GM12878 (cell line): ENCODE results near the gene NDST3. TPM values are rescaled to one million over a fixed set of nuclear protein-coding genes. Genes with fewer than 3 reads are reported as not detected.

Experiments
- CEBPB ChIP-seq, 2 experiments: fragments of 150-350 bp in 1 of 2; IDR thresholded peaks; 2 replicates each; pipeline ENCODE4 v1.6.1; 2012 to 2014; ENCODE audit warnings: low read depth in 2 of 2, low read length in 2 of 2, borderline replicate concordance in 1 of 2, inconsistent platforms in 1 of 2
- CEBPZ ChIP-seq: fragments of 150-350 bp; IDR thresholded peaks from 2 replicates; pipeline ENCODE4 v1.6.1; 2016; ENCODE audit warnings: low read depth, low read length
- CHD4 ChIP-seq: fragments of 200-600 bp; sonication (generic); IDR thresholded peaks from 2 replicates; pipeline ENCODE4 v1.6.1; 2016; ENCODE audit warnings: mild to moderate bottlenecking
- IRF3 ChIP-seq: fragments of 450-650 bp; IDR thresholded peaks from 2 replicates; pipeline ENCODE4 v1.6.1; 2014; ENCODE audit warnings: mild to moderate bottlenecking
- RAD51 ChIP-seq: fragments of 450-650 bp; IDR thresholded peaks from 2 replicates; pipeline ENCODE4 v1.6.1; 2016; ENCODE audit warnings: moderate library complexity, mild to moderate bottlenecking, inconsistent platforms
- RELA ChIP-seq: fragments of 450-650 bp; IDR thresholded peaks from 2 replicates; pipeline ENCODE4 v1.8.0; 2014; ENCODE audit warnings: borderline replicate concordance; ENCODE audit not compliant: partially characterized antibody
- SMARCA5 ChIP-seq: fragments of 450-650 bp; IDR thresholded peaks from 2 replicates; pipeline ENCODE4 v1.6.1; 2017; ENCODE audit warnings: mild to moderate bottlenecking
- STAT3 ChIP-seq: IDR thresholded peaks from 2 replicates; pipeline ENCODE4 v1.6.1; 2011; ENCODE audit warnings: low read depth, low read length, improper control_type of control experiment
- TBL1XR1 ChIP-seq: IDR thresholded peaks from 2 replicates; pipeline ENCODE4 v1.6.1; 2012; ENCODE audit warnings: low read depth, low read length, improper control_type of control experiment
- ZNF207 ChIP-seq: fragments of 450-650 bp; IDR thresholded peaks from 2 replicates; pipeline ENCODE4 v1.6.1; 2014; ENCODE audit warnings: antibody characterized with exemption, mild to moderate bottlenecking, borderline replicate concordance
- ZNF622 ChIP-seq: fragments of 450-650 bp; IDR thresholded peaks from 2 replicates; pipeline ENCODE4 v1.6.1; 2017; ENCODE audit warnings: mild to moderate bottlenecking, inconsistent platforms
- polyA plus RNA-seq, 11 experiments: library from polyadenylated mRNA; depleted of rRNA in 4 of 11; unstranded in 6 of 11; stranded (reverse) in 5 of 11; fragments of >200 nt; fragmentation: Nextera tagmentation in 4 of 11; fragmentation: Illumina TruSeq in 1 of 11; extraction: Ambion mirVana in 4 of 11; extraction: Trizol in 1 of 11; gene quantifications; 1 replicate in 1 of 11; 2 replicates in 10 of 11; pipeline versions ENCODE4 v1.2.1 to v1.2.3, GENCODE V29; 2011 to 2016; ENCODE audit warnings: inconsistent platforms in 2 of 11, missing spikeins in 2 of 11, low read depth in 1 of 11
- total RNA-seq, 4 experiments: library from RNA; depleted of rRNA in 3 of 4; stranded (reverse); fragments of >200 nt in 3 of 4; fragmentation: Illumina TruSeq in 1 of 4; extraction: Trizol in 1 of 4; gene quantifications; 2 replicates each; pipeline versions ENCODE4 v1.2.1 to v1.2.3, GENCODE V29; 2013 to 2021

NDST3 gene
- total and polyA plus RNA-seq, 10 of the 15 experiments (the other 5 are each of a cell fraction or from before 2014, with no cell fraction given), result 0.03 TPM; not detected in 8

- no peak for TF ChIP-seq CEBPZ
- no peak for TF ChIP-seq STAT3
- no peak for TF ChIP-seq IRF3
- TF ChIP-seq SMARCA5, result no peak
- TF ChIP-seq RAD51, result no peak
- TF ChIP-seq RELA, result no peak
- TF ChIP-seq CHD4, result no peak
- TF ChIP-seq CEBPB (IDR thresholded peaks at IDR 0.05; ENCODE audit: borderline replicate concordance in 1 of 2, low read depth in 2 of 2, low read length in 2 of 2), result no peak
- TF ChIP-seq TBL1XR1, result no peak
- TF ChIP-seq ZNF622, result no peak
- TF ChIP-seq ZNF207, result no peak
These were observed 242.3 kb downstream of the NDST3 start (continued) for GRCh38 chr4:118276580-118276979.
